HG03159 (cell line): ENCODE data around the gene C14orf119.

Source experiments
- ATAC-seq: cut with Tn5 transposase; IDR thresholded peaks from one replicate; pipeline ENCODE4 v1.9.1; 2021; ENCODE audit warnings: mild to moderate bottlenecking, moderate library complexity; ENCODE audit not compliant: unreplicated experiment

C14orf119 gene

GRCh38 chr14:23095196-23096108 is at the start of gene C14orf119:
TSS of gene C14orf119 (plus strand) at chr14:23095505. CDS start at chr14:23097659, 2,154 bp downstream.
- ATAC-seq = peak; percentile 90

DNA sequence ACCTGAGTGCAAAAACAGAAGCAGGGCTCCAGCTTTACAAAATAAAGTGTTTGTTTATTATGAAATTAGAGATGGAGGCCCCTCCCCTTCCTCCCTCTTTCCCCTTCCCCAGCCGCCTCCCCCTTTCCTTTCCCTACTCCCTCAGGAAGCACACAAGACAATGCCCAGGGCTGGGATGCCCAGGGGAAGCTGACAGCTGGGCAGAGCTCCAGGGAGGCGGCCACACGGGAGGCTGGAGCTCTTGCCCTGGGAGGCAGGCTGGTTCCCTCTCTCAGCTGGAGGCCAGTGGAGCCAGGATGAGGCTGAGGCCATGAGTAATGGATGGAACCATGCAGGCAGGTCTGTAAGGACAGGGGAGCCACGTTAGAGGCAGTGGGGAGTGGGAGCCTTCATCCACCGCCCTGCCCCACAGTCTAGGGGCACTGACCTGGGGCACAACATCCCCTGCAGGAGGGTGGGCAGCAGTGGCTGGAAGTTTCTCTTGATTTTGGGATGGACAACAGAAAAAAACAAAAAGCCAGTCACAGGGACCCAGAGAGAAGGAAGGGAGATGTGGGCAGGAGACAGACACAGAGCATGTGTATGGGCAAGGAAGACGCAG is 48.2 kb upstream of the C14orf119 start:
- no peak for ATAC-seq

DNA sequence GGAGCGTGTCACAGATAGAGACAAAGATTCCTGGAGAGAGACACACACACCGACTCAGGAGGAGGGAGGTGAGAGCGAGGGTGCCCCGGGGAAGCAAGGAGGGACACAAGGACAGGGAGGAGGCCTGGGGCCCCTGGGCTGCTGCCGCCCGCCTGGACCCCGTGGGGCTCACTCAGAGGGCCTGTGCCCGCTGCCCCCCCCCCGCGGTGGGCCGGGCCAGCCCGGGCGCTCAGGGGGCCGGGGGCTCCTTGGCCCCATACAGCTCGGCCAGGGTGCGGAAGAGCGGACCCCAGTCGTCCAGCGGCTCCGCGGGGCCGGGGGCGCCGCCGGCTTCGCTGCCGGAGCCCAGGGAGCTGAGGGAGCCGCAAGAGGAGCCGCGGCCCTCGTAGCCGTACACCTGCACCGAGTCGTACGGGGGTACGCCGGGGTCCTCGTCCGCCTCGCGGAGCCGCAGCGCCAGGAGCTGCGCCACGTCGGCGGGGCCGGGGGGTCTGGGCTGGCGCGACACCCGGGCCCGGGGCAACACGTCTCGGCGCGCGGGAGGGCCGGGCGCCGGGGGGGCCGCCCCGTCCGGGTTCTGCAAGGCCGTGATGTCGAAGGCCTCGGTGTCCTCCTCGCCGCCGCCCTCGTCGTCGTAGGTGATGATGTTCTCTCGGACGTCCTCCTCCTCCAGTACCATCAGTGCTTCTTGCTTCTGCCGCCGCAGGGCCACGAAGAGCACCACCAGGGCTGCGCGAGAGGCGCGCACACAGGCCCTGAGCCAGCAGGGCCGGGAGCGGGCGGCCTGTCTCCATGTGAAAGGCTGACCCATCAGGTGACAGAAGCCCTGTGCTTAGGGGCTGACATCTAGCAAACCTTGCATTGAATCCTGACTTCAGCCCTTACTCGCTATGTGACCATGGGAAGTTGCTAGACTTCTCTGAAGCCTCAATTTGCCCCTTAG is 47.3 kb upstream of the C14orf119 start:
- no peak for ATAC-seq

- no peak for ATAC-seq
These were observed 46.3 kb upstream of the C14orf119 start for GRCh38 chr14:23049011-23049410.

DNA sequence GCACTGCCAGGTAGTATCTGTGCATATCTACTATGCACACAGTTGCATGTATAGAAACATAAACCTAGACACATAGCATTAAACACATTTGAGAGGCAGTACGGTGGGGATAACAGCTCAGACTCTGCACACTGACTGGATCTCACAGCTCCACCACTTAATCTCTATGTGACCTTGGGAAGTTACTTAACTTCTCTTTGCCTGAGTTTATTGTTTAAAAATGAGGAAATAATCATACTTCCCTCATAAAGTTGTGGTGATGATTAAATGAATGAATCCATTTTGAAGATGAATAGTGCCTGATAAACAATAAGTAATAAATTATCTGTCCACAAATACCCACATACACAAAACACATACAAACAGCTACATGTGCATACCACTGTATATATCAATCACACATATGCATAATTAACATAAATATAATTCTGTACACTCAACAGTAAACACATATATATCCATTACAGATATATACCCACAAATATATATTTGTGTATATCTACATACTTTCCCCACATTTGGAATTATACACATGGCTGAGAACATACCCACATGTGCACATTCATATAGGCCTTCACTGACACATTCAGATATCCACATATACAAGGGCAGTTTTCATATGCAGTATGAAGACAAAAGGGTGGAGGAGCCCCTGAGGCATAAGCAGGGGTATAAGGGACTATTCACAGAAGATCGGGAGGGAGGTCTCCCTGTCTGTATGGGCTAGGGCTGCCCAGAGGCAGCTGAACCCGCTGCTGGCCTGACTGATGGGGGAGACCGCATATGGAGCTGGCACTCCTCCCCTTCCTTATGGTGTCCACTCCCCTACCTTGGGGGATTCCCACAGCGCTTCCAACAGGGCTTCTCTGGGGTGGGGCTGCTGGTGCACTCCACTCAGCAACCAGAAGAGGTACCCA is 43.9 kb upstream of the C14orf119 start:
- no peak for ATAC-seq

DNA sequence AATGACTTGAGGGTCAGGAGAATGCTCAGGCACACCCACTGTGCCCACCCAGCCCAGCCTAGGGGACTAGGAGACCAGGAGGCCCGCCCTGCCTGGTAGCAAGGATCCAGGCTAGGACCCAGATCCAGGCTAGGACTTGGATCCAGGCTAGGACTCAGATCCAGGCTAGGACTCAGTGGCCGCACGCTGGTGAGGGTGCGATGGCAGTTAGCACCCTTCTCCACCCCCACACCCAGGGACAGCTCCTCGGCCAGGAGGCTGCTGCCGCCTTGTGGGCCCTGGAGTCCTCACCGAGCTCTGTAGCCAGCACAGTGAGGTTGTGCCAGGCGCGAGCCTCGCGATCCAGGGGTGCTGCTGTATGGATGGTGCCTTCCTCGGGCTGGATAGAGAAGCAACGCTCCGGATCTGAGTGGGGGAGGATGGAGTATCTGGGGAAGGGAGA is 43.1 kb upstream of the C14orf119 start:
- no peak for ATAC-seq

DNA sequence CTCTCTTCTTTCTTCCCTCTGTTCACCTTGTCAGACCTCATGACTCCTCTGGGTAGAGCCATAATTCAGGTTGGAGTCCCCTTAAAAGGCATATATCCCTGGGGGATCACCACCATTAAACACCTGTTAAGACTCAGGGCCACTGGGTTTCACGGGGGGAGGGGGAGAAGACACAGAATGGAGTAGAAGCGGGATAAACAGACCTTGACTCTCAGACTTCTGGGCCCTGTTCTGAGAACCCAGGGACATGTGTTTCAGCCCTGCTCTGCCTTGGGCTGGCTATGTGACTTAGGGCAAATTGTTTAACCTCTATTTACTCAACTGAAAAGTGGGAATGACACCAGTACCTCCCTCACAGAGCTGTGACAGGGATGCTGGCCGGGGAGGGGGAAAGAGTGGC is 42.6 kb upstream of the C14orf119 start:
- no peak for ATAC-seq

GRCh38 chr14:23053426-23053825 is 41.9 kb upstream of the C14orf119 start:
- no peak for ATAC-seq

- no peak for ATAC-seq
These were observed 41.1 kb upstream of the C14orf119 start for GRCh38 chr14:23054000-23054811.

GRCh38 chr14:23055147-23055550 is 40.2 kb upstream of the C14orf119 start:
- no peak for ATAC-seq

DNA sequence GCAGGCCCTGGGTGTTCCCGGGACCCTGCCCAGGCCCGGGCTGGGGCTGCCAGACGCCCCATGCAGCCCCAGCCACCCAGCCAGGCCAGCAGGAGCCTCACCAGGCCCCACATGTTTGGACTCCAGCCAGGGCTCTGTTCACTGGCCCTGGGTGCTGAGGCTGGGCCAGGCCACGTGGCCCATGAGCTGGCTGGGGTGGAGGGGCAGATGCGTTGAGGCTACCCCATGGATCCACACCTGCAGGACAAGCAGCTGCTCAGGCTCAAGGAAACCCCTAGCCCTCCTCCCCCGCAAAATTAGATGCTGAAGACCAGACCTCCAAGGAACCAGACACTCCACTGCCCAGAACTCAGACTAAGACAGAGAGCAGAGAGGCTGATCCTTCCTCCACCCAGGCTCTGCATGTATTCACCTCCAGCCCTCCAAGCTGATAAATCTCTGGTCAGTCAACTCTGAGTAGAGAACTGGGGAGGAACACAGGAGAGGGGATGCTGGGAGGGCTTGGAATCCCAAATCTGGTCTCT is 39.6 kb upstream of the C14orf119 start:
- ATAC-seq = no peak

DNA sequence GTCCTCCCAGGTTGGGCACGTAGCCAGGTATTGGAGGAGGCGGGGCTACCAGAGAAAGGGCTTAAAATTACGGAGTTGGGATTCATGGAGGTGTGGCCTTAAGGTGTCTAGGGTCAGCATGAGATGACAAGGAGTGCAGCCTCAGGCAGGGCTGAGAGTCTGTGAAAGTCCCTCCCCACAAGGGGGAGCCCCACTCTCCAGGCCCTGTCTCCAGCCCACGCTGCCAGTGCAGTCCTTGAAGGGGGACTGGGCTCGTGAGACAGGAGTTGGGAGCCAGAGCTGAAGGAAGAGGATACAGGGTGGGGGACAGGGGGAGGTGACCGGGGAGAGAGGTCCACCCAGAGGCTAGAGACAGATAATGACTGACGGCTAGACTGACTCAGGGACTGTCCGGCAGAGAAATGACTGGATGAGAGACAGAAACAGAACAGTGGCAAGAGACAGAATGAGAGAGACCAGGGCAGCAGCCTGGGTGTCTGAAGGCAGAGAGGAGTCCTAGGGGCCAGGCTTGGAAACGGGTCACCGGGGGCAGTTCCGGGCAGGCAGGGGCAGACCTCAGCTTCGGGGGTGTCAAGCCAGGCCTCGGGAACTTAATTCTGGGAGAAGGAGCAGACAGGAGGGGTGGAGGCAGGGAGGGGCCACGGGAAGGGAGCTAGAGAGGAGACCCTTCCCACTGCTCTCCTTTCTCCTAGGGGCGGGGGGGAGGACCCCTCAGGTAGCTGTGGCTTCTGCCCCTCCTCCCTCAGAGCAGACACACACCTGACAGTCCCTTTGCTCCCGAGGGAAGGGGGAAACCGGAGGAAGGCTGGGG is 39.0 kb upstream of the C14orf119 start:
- ATAC-seq = peak; percentile 49

- peak; percentile 44 for ATAC-seq
These were observed 38.1 kb upstream of the C14orf119 start, which contains the start of gene CDH24 for GRCh38 chr14:23056956-23057756. TSS of gene CDH24 (minus strand) at chr14:23057520. CDS start at chr14:23055733, 1,787 bp downstream.

GRCh38 chr14:23057757-23058653 is 37.3 kb upstream of the C14orf119 start:
- peak; percentile 59 for ATAC-seq

- ATAC-seq = no peak
These were observed 36.4 kb upstream of the C14orf119 start for GRCh38 chr14:23058654-23059504.
